ENCODE data around the gene DAB2IP.

Gene DAB2IP

GRCh38 chr9:121820286-121821005 lies 169.0 kb downstream of the DAB2IP start:
- Mint-ChIP-seq H3K27ac (no peak overlapping the region), H3K36me3 (ENCODE audit: low read depth) (no peaks in the 10 kb centered on the region), H3K27me3 (ENCODE audit: low read depth) (peaks cover 28% of the 10 kb centered on the region), H3K9me3 (no peaks in the 10 kb centered on the region), H3K4me1 (peaks cover 35% of the 10 kb centered on the region), H3K4me3 (no peak overlapping the region)
- no peak for TF ChIP-seq CTCF (IDR thresholded peaks at IDR 0.05; ENCODE audit: unreplicated experiment in 3 of 3)

GRCh38 chr9:121821326-121821725 lies 169.9 kb downstream of the DAB2IP start:
- H3K36me3 Mint-ChIP-seq (ENCODE audit: low read depth) = no peaks in the 10 kb centered on the region
- peaks cover 34% of the 10 kb centered on the region for H3K4me1 Mint-ChIP-seq
- H3K4me3 Mint-ChIP-seq = no peak overlapping the region
- no peaks in the 10 kb centered on the region for H3K9me3 Mint-ChIP-seq
- TF ChIP-seq CTCF (IDR thresholded peaks at IDR 0.05; ENCODE audit: unreplicated experiment in 3 of 3) = no peak
- H3K27me3 Mint-ChIP-seq (ENCODE audit: low read depth) = peaks cover 28% of the 10 kb centered on the region
- H3K27ac Mint-ChIP-seq = no peak overlapping the region

GRCh38 chr9:121822093-121823085 lies 171.0 kb downstream of the DAB2IP start:
- Mint-ChIP-seq H3K27me3 (ENCODE audit: low read depth) (peaks cover 21% of the 10 kb centered on the region), H3K36me3 (ENCODE audit: low read depth) (no peaks in the 10 kb centered on the region), H3K4me1 (peaks cover 29% of the 10 kb centered on the region), H3K9me3 (no peaks in the 10 kb centered on the region), H3K4me3 (no peak overlapping the region), H3K27ac (no peak overlapping the region)
- TF ChIP-seq CTCF (IDR thresholded peaks at IDR 0.05; ENCODE audit: unreplicated experiment in 3 of 3) = no peak

GRCh38 chr9:121823451-121824169 lies 172.2 kb downstream of the DAB2IP start:
- TF ChIP-seq CTCF (IDR thresholded peaks at IDR 0.05; ENCODE audit: unreplicated experiment in 3 of 3) = no peak
- H3K27ac Mint-ChIP-seq = no peak overlapping the region

GRCh38 chr9:121824651-121825030 lies 173.2 kb downstream of the DAB2IP start:
- Mint-ChIP-seq H3K4me3 (no peak overlapping the region), H3K36me3 (ENCODE audit: low read depth) (no peaks in the 10 kb centered on the region), H3K4me1 (peaks cover 12% of the 10 kb centered on the region), H3K27me3 (ENCODE audit: low read depth) (peaks cover 10% of the 10 kb centered on the region), H3K9me3 (no peaks in the 10 kb centered on the region), H3K27ac (no peak overlapping the region)
- no peak for TF ChIP-seq CTCF (IDR thresholded peaks at IDR 0.05; ENCODE audit: unreplicated experiment in 3 of 3)

More at GRCh38 chr9:121823451-121824169, 172.2 kb downstream of the DAB2IP start:
- H3K9me3 Mint-ChIP-seq = no peaks in the 10 kb centered on the region
- no peaks in the 10 kb centered on the region for H3K36me3 Mint-ChIP-seq (ENCODE audit: low read depth)
- no peak overlapping the region for H3K4me3 Mint-ChIP-seq
- peaks cover 22% of the 10 kb centered on the region for H3K4me1 Mint-ChIP-seq
- peaks cover 12% of the 10 kb centered on the region for H3K27me3 Mint-ChIP-seq (ENCODE audit: low read depth)

All from nephron (organoid).